GM19351 (cell line): ENCODE data around the gene CAVIN1.
"Not testable (repeated sequence)": the region's sequence is repeated elsewhere in the genome, so short reads cannot be mapped to it uniquely, and the experiment has no call there.

Source experiments
- ATAC-seq: cut with Tn5 transposase; IDR thresholded peaks from one replicate; pipeline ENCODE4 v1.9.1; 2021; ENCODE audit warnings: mild to moderate bottlenecking, moderate library complexity; ENCODE audit not compliant: unreplicated experiment

Gene CAVIN1

DNA sequence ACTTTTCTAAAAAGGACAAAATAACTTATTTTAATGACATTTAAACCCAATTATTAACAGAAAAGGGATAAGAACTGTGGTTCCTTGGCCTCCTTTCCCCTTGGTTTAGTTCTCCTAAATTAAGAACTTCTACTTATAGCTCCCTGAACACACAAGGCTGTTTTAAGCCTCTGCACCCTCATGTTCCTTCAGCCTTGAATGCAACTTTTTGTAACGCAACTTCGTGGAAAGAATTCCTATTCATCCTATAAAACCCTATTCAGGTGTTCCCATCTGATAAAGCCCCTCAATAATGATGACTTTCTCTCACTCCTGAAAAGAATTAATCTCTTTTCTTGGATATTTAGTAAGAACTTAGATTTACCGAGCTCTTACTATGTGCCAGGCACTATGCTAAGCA lies 41.2 kb downstream of the CAVIN1 start:
- ATAC-seq: no peak

DNA sequence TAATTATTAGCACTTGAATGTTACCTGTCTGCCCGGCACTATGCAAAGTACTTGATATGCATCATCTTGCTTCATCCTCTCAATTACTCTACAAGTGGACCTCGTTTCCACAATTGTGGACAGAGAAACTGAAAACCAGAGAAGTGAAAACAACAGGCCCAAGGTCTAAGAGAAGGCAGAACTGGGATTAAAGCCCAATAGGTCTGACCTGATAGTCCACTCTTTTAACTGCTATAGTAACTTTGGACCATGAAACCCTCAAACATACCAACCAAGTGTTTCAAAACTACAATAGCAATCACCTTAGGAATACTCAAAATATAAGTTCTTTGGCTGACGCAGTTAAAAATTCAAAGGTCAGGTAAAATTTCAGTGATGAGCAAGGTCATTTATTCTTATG lies 42.1 kb downstream of the CAVIN1 start:
- ATAC-seq: no peak

DNA sequence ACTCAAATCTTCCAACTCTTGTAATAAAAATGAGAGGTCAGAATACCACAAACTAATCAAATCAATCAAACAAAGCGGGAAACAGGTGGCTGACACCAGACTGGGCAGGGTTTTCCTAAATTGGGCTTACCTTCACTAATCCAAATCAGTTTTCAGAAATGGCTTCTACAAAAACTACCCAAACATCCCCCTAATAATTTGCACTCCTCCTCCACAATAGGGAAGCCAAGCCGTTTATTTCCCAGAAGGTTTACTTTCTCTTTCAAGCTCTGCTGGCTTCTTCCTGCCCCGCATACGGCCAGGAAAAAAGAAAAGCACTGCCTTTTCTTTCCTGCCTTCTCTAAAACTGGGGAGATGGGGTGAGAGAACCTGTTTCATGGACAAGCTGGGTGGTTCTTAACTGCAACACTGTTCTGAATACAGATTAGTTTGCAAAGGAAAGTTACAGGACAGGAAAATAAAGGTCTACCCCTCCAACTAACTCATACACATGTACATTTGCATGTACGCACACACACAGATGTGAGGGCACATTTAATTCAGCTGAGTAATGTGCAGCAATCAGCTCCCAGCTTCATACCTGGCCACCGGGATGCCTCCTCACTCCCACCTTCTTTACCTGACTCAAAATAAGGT lies 44.0 kb downstream of the CAVIN1 start:
- ATAC-seq: no peak

DNA sequence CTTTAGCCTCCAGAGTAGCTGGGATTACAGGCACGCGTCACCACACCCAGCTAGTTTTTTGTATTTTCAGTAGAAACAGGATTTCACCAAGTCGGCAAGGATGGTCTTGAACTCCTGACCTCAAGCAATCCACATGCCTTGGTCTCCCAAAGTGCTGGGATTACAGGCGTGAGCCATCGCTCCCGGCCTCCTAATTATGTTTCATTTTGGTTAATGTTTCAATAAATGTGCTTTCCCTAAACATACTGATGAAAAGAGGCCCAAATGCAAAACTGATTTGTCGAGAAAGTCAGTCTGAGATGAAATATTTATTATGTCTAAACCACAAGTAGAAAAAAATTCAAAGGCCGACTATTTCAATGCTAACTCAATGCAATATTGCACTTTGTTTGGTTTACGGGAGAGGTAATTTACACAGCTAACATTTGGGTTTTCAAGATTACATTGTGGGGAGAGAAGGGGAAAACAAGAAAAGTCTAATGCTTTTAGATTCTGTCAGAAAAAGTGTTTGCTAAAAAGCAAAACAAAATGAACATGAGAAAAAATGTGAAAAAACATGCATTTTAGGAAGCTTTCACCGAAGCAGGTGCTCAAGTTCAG lies 44.6 kb downstream of the CAVIN1 start:
- ATAC-seq: no peak

DNA sequence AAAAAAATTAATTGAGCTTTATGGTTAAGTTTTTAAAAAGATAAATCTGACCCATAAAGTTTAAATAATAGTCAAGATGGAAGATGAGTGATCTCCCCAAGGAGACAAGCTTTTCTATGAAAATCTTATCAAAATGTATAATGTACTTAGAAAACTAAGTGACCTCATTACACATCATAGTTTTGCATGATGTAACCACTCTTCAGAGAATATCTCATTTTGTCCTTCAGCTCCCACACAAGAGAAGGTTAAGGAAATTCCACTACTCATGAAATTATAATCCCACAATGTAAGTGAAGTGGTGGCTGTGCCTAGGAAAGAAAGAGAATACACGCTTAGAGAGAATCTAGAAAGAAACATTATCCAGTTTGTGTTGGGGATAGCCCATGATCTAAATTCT lies 49.2 kb downstream of the CAVIN1 start:
- no peak for ATAC-seq

DNA sequence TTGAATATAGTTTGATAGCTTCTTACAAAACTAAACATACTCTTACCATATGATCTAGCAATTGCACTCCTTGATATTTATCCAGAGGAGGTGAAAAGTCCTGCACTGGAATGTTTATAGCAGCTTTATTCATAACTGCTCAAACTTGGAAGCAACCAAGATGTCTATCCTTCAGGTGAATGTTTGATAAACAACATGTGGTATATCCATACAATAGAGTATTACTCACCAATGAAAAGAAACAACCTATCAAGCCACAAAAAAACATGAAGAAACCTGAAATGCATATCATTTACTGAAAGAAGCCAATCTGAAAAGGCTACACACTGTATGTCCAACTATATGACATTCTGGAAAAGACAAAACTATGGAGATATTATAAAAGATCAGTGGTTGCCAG lies 50.9 kb downstream of the CAVIN1 start:
- ATAC-seq: no peak

DNA sequence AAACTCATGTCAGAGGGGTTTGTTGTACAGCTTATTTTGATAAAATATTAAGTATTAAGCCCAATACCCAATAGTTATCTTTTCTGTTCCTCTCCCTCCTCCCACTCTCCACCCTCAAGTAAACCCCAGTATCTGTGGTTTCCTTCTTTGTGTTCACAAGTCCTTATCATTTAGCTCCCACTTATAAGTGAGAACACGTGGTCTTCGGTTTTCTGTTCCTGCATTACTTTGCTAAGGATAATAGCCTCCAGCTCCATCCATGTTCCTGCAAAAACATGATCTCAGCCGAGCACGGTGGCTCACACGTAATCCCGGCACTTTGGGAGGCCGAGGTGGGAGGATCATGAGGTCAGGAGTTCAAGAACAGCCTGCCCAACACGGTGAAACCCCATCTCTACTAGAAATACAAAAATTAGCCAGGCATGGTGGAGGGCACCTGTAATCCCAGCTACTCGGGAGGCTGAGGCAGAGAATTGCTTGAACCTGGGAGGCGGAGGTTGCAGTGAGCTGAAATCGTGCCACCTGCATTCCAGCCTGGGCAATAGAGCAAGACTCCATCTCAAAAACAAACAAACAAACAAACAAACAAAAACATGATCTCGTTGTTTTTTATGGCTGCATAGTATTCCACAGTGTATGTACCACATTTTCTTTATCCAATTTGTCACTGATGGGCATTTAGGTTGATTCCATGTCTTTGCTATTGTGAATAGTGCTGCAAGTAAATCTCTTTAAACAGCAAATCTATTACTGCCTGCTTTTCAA lies 54.1 kb downstream of the CAVIN1 start:
- ATAC-seq: not testable (repeated sequence)

DNA sequence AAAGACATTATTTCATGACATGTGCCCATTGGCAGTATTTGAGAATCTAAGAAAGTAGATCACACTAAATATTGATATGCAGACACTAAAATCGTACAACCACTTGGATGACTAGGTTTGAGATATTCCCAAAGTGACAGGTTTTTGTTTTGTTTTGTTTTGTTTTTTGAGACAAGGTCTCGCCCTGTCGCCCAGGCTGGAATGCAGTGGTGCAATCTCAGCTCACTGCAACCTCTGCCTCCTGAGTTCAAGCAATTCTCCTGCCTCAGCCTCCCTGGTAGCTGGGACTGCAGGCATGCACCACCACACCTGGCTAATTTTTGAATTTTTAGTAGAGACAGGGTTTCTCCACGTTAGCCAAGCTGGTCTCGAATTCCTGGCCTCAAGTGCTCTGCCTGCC lies 54.7 kb downstream of the CAVIN1 start:
- not testable (repeated sequence) for ATAC-seq

DNA sequence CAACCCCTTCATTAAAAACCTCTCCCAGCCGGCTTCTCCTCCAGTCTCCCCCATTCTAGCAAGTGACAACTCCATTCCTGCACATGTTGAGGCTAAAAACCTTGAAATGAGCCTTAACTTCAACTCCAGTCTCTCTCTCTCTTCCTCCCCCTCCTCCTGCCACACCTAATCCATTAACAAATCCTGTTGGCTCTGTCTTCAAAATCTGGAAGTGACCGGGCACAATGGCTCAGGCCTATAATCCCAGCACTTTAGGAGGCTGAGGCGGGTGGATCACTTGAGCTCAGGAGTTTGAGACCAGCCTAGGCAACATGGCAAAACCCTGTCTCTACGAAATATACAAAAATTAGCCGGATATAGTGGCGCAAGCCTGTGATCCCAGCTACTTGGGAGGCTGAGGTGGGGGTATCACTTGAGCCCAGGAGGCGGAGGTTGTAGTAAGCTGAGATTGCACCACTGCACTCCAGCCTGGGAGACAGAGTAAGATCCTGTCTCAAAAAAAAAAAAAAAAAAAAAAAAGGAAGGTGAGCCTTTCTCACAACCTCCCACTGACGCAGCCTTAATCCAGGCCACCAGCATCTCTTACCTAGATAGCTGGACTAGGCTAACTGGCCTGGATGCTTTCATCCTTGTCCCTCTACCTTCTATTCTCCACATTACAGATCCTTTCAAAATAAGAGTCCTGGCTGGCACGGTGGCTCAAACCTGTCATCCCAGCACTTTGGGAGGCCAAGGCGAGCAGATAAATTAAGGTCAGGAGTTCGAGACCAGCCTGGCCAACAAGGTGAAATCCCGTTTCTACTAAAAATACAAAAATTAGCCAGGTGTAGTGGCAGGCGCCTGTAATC lies 56.7 kb downstream of the CAVIN1 start:
- not testable (repeated sequence) for ATAC-seq

DNA sequence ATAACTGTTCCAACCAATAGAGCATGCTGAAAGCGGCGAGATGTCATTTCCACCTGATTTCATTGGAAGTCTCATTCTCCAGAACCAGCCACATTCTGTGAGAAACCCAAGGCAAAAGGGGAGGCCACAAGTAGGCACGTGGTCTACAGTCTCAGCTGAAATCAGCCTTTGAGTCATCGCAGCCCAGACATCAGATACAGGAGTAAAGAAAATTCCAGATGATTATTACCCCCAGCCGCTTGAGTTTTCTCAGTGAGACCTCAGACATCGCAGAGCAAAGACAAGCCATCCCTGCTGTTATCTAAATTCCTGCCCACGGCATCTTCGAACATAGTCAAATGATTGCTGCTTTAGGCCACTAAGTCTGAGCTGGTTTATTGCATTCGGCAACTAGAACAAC lies 57.9 kb downstream of the CAVIN1 start:
- ATAC-seq: no peak

DNA sequence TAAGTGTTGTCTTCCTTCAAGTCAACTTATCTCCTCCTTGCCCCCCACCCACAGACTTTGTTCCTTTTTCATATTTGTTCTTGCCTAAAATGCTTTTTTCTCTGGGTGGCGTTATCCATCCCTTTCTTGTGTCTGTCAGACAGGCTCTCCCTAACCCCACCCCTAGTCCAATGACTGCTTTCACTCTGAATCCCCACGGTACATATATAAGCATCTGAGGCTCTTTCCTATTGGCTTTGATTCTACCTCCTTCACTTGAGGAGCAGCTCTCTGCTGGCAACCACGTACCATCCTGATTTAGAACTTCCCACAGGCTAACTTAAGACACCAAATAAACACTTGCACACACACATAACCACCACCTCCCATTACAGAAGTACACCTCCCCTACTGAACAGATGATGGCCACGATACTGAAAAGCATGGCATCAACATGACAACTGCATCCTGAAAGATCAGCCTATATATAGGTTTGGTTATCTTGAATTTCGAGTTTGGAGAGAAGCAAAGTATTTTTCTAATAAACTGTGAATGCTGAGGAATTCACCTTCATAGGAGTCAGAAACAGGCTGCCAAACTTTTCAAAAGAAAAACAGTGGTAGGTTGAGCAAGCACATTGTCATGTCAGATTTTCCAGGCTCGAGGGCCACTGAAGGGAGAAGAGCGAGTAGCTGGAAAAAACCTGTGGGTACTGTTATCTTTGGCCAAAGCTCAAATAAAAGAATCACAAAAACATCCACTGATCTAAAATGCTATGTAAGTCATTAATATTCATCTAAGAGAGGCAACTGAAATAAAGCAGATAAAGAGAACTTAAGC lies 59.1 kb downstream of the CAVIN1 start:
- ATAC-seq: no peak

DNA sequence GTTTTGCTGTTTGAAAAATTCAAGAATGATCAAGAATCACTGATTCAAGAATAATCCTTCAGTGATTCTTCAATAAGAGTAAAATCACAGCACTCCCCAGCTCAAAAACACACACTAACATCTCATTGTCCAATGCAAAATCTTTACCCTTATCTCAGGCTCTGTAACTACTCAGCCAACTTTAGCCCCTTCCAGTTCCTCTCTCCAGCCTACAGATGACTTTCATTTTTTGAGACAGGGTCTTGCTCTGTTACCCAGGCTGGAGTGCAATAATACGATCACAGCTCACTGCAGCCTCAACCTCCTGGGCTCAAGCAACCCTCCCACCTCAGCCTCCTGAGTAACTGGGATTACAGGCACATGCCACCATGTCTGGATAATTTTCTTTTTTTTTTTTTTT lies 59.8 kb downstream of the CAVIN1 start:
- no peak for ATAC-seq

DNA sequence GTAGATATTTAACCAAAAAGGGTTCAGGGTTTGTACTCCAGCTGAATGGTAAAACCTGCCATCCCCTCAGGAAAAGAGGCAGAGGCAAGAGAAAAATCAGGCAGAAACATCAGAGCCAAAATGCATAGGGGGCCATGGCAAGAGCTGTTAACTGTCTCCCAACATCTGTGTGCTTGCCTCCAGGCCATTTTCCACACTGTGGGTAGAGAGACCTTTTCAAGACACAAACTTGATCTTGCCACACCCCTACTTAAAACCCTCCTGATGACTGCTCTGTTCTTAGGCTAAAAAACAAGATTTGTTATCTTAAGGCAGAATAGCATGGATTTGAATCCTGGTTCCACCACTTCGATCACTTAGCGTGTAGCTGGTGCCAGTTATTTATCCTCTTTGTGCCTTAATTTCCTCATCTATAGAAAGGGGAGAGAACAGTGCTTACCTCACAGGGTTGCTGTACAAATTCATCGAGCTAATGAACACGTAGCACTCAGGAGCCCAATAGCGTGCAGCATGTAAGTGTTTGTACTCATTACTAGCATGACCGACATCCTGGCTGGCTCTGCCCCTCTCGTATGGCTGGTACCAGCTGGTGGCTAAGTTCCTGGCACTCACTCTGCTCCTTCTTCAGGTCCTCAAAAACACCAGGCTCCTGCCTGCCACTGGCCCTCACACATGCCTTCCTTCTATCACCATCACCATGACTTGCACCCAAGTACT lies 60.7 kb downstream of the CAVIN1 start:
- ATAC-seq: no peak

DNA sequence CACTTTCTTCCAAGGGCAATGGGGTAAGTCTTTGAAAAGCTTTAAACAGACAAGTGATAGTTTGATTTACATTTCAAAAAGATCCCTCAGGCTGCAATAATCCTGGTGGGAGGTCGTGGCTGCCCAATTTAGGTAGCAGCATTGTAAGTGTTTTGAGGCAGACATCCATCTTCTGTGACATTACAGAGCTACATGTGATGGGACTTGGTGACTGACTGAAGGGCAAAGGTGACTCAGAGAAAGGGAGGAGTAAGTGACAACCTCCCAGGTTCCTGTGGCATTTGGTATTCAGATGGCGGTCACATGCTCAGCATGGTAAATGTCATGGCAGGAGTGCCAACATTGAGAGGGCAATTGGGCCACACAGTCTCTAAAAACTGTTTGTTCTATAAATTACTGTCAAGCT lies 61.3 kb downstream of the CAVIN1 start:
- ATAC-seq: no peak

DNA sequence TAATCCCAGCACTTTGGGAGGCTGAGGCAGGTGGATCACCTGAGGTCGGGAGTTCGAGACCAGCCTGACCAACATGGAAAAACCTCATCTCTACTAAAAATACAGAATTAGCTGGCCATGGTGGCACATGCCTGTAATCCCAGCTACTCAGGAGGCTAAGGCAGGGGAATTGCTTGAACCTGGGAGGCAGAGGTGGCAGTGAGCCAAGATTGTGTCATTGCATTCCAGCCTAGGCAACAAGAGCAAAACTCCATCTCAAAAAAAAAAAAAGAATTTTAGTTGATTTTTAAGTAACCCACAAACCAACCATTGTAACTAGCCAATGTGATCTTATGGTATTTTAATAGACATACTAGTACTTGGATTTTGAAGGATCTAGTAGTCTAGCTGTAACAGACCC lies 62.7 kb downstream of the CAVIN1 start:
- ATAC-seq: not testable (repeated sequence)

DNA sequence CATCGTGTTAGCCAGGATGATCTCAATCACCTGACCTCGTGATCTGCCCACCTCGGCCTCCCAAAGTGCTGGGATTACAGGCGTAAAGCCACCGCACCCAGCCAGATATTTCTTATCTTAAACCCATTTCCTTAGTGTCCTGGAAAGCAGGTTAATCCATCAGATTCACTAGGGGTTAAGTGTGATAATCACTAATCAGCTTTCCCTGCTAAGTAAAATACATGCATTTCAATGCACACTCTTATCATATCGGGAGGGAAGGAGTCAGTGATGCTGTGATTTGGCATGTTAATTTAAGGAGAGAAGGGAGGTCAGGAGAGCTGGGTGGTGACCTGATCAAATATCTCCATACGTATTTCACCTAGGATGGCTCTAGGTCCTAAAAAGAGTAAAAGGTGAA lies 63.9 kb downstream of the CAVIN1 start:
- ATAC-seq: no peak

DNA sequence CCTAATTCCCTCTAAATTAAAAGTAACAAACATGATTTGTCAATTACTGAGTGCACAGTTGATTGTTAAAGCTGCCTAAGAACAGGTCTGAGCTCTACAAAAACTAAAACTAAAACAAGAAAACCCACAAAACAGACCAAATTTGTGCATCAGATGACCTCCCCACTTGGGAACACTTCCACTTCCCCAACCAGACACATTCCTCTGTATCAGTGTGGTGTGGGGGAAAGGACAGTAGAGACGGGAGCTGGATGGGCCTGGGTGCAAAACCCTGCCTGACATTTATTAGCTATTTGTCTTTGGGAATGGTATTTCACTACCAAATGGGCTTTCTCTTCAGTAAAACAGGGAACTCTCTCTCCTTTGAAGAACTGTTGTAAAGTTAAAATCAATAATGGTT lies 64.6 kb downstream of the CAVIN1 start:
- no peak for ATAC-seq

DNA sequence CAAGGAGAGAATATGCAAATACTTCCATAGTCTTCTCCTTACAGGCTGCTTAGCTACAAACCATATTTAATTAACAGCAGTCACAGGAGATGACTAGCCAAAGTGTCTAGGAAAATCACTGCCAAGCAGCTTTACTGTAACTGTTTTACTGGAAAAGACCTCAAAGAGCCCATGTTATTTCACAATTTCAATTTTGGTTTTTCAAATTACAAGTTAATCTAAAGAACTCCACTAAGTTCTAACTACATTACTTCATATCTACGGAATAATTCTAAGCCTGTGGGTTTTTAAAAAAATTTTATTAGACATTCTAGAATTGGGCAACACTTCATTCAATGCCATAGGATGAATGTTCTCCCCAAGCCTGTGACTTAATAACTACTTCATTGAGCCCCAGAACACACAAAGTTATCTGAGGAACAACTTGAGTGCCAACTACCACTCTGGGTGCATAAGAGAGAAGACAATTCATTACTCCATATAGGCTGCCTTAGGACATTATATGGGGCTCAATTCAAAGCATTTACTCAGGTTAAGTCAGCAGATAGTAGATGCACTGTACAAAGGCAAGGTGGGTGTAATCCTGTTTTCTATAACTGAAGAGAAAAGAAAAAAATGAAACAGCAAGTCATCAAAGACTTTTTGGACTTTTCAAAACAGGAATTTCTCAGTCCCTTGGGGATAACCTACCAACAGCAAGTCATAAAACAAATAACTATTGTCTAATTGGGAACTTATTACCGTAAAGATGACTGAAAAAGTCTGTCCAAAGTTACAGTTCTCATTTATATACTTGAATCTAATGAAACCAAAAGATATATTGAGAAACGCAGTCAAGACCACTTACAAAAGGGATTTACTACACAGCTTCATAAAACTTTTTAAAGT lies 67.9 kb downstream of the CAVIN1 start:
- no peak for ATAC-seq
